Astrocyte of the cerebellum (primary cell): ENCODE data around the gene ADARB2.

Source experiments
- DNase-seq: peaks from one replicate; pipeline ENCODE4 v3.0.0-alpha.2; 2011; ENCODE audit warnings: low read depth
- H3K4me3 ChIP-seq: 2 replicates; pipeline ENCODE4 v1.5.1; 2011; ENCODE audit warnings: mild to moderate bottlenecking, low read depth, low read length, moderate library complexity
- CTCF ChIP-seq: IDR thresholded peaks from 2 replicates; pipeline ENCODE4 v1.5.1; 2012; ENCODE audit warnings: low read length, low read depth, moderate library complexity, mild to moderate bottlenecking; ENCODE audit errors: missing control alignments
- in situ Hi-C: cut with HindIII; loops from 2 replicates; pipeline ENCODE4 v1.10.0; 2017; ENCODE audit warnings: low sequenced_read_pairs

Gene ADARB2

DNA sequence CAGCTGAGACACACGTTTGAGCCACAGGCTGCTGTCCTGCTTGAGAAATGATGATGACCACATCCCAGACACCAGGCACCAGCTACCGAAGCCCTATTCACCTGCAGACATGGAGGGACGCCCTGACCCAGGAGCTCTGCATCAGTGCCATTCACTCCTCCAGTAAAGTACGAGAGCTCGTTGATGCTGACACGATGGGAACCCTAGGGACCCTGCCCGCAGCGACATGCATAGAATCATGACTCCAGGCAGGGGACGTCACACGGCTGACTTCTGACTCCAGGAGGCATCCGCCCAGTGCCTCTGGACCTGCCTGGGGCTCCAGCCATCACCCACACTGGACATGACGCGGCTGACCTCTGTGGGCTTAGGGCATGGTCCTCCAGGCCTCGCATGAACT is 129.9 kb downstream of the ADARB2 start:
- H3K4me3 ChIP-seq: no peak overlapping the region
- in situ Hi-C loops: no loop called here
- no peak for TF ChIP-seq CTCF
- DNase-seq: no peak

GRCh38 chr10:1605999-1606940 is 131.1 kb downstream of the ADARB2 start:
- H3K4me3 ChIP-seq: no peak overlapping the region
- no peak for DNase-seq
- in situ Hi-C loops: no loop called here
- no peak for TF ChIP-seq CTCF

GRCh38 chr10:1605121-1605520 is 132.2 kb downstream of the ADARB2 start:
- H3K4me3 ChIP-seq: no peak overlapping the region
- no peak for TF ChIP-seq CTCF
- no peak for DNase-seq
- in situ Hi-C loops: no loop called here

DNA sequence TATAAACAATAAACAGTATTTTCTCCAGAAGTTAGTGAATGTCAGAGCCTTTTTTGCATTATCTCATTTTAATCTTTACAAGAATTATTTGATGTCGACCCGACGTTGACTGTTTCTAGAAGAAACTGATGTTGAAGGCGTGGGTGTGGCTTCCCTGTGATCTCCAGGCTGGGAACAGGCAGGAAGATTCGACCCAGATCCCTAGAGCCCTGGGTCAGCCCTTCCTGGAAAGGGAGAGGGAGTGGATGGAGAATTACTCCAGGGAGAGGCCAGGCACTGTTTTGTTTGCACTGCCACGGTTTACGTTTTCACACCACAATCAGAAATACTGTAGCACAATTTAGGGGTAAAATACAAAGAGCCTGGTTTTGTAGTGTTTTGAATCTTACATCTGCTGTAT is 133.1 kb downstream of the ADARB2 start:
- DNase-seq: no peak
- in situ Hi-C loops: no loop called here
- TF ChIP-seq CTCF: no peak
- H3K4me3 ChIP-seq: no peak overlapping the region

DNA sequence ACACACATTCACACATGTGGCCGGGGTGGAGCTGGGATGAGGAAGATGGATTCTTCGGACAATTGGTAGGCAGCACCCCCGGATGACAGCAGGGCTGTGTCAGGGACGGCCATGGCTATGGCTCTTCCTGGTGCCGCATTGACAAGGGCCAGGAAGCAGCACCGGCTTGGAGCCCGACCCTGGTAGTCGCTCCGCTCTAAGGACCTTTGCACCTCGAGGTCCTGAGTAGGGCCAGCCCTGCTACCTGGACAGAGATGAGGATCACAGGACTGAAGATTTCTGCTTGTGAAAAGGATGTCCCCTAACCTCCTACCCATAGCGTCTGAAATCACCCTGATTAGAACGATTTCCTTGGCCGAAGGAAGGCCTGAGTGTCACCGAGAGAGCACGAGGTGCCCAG is 134.1 kb downstream of the ADARB2 start:
- H3K4me3 ChIP-seq: no peak overlapping the region
- TF ChIP-seq CTCF: no peak
- DNase-seq: no peak
- in situ Hi-C loops: no loop called here

GRCh38 chr10:1602037-1602484 is 135.3 kb downstream of the ADARB2 start:
- in situ Hi-C loops: no loop called here
- no peak for DNase-seq
- H3K4me3 ChIP-seq: no peak overlapping the region
- no peak for TF ChIP-seq CTCF
